DND-41 (cell line): ENCODE measurements around the gene ATXN1.

Source experiments
- CTCF ChIP-seq: IDR thresholded peaks from 2 replicates; pipeline ENCODE4 v1.5.1; 2012; ENCODE audit warnings: borderline replicate concordance, low read length, moderate library complexity, mild to moderate bottlenecking; ENCODE audit not compliant: poor library complexity, severe bottlenecking; ENCODE audit errors: extremely low read depth
- EZH2 ChIP-seq: IDR thresholded peaks from 3 replicates; pipeline ENCODE4 v1.6.1; 2012; ENCODE audit warnings: borderline replicate concordance, low read depth, mild to moderate bottlenecking, moderate library complexity, low read length, inconsistent platforms; ENCODE audit not compliant: severe bottlenecking

DNA sequence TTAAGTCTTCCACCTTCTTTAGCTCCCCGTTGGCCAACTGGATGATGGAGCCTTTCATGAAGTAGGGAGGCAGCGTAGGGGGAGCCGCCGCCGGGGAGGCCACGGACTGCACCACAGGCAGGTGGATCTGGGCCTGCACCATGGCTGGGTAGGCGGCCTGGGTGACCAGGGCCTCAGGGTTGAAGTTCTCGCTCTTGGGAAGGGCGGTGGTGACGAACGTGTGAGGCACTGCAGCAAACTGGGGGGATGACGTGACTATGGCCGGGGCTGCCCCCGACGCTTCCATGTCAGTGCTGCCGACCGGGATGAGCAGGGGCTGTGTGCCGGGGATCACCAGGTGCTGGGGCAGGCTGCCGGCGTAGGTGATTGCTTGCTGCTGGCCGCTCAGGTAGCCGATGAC is 434.7 kb downstream of the ATXN1 start:
- TF ChIP-seq CTCF (no peak), EZH2 (no peak)
